Activated CD8-positive, alpha-beta memory T cell treated with anti-CD3 and anti-CD28 coated beads for 24 hours (primary cell): ENCODE data around the gene SIAH3.
"Not testable (repeated sequence)": the region's sequence is repeated elsewhere in the genome, so short reads cannot be mapped to it uniquely, and the experiment has no call there.

Experiments used
- DNase-seq: peaks from one replicate; pipeline ENCODE4 v3.0.0-alpha.2; 2020

SIAH3 gene

GRCh38 chr13:45851171-45851921 is at the start of gene SIAH3:
Gene SIAH3 (minus strand): TSS chr13:45851753. CDS start chr13:45851629, 124 bp downstream.
- DNase-seq: peak; percentile 66

GRCh38 chr13:45899406-45899805 is 47.9 kb upstream of the SIAH3 start:
- DNase-seq: no peak

- no peak for DNase-seq
Measured at GRCh38 chr13:45897562-45897961, 46.0 kb upstream of the SIAH3 start.

GRCh38 chr13:45896285-45896684 is 44.7 kb upstream of the SIAH3 start:
- DNase-seq: no peak

GRCh38 chr13:45895881-45896280 is 44.3 kb upstream of the SIAH3 start:
- no peak for DNase-seq

GRCh38 chr13:45892513-45892912 is 41.0 kb upstream of the SIAH3 start:
- DNase-seq: no peak

- no peak for DNase-seq
Measured at GRCh38 chr13:45889590-45890243, 38.2 kb upstream of the SIAH3 start.

- no peak for DNase-seq
Measured at GRCh38 chr13:45886466-45886865, 34.9 kb upstream of the SIAH3 start.

GRCh38 chr13:45885194-45885593 is 33.6 kb upstream of the SIAH3 start:
- no peak for DNase-seq

GRCh38 chr13:45882626-45883025 is 31.1 kb upstream of the SIAH3 start:
- no peak for DNase-seq

- DNase-seq: no peak
Measured at GRCh38 chr13:45881353-45881752, 29.8 kb upstream of the SIAH3 start.

GRCh38 chr13:45880242-45880641 is 28.7 kb upstream of the SIAH3 start:
- no peak for DNase-seq

- DNase-seq: no peak
Measured at GRCh38 chr13:45879666-45880065, 28.1 kb upstream of the SIAH3 start.

GRCh38 chr13:45878966-45879365 is 27.4 kb upstream of the SIAH3 start:
- no peak for DNase-seq

- DNase-seq: no peak
Measured at GRCh38 chr13:45876781-45877180, 25.2 kb upstream of the SIAH3 start.

- DNase-seq: no peak
Measured at GRCh38 chr13:45875951-45876350, 24.4 kb upstream of the SIAH3 start.

- DNase-seq: no peak
Measured at GRCh38 chr13:45873491-45874325, 22.2 kb upstream of the SIAH3 start.

GRCh38 chr13:45872566-45872965 is 21.0 kb upstream of the SIAH3 start:
- DNase-seq: no peak

- DNase-seq: not testable (repeated sequence)
Measured at GRCh38 chr13:45871201-45871600, 19.6 kb upstream of the SIAH3 start.

- no peak for DNase-seq
Measured at GRCh38 chr13:45870232-45870631, 18.7 kb upstream of the SIAH3 start.

GRCh38 chr13:45865414-45865813 is 13.9 kb upstream of the SIAH3 start:
- no peak for DNase-seq

- no peak for DNase-seq
Measured at GRCh38 chr13:45863709-45864590, 12.4 kb upstream of the SIAH3 start.

- no peak for DNase-seq
Measured at GRCh38 chr13:45861322-45861721, 9.8 kb upstream of the SIAH3 start.
